Neural crest cell (in vitro differentiated cells): ENCODE data around the gene C2orf80. TPM values are rescaled to one million over a fixed set of nuclear protein-coding genes. Genes with fewer than 3 reads are reported as not detected.
"Not testable (repeated sequence)": the region's sequence is repeated elsewhere in the genome, so short reads cannot be mapped to it uniquely, and the experiment has no call there.

Source experiments
- DNase-seq: peaks from one replicate; pipeline ENCODE4 v3.0.0; 2021; ENCODE audit warnings: low read depth, mixed read lengths, low spot score
- H3K27ac Mint-ChIP-seq: one replicate; pipeline ENCODE4 v1.8.0; 2021; ENCODE audit warnings: mild to moderate bottlenecking, mixed read lengths; ENCODE audit not compliant: unreplicated experiment
- H3K27me3 Mint-ChIP-seq: 2 replicates; pipeline ENCODE4 v1.8.0; 2021; ENCODE audit warnings: low read depth, mild to moderate bottlenecking, mixed read lengths
- H3K36me3 Mint-ChIP-seq: 2 replicates; pipeline ENCODE4 v1.8.0; 2021; ENCODE audit warnings: low read depth, mild to moderate bottlenecking, mixed read lengths
- H3K4me1 Mint-ChIP-seq: 2 replicates; pipeline ENCODE4 v1.8.0; 2021; ENCODE audit warnings: mixed read lengths
- H3K4me3 Mint-ChIP-seq: one replicate; pipeline ENCODE4 v1.8.0; 2021; ENCODE audit warnings: mild to moderate bottlenecking, mixed read lengths
- H3K9me3 Mint-ChIP-seq: 2 replicates; pipeline ENCODE4 v1.8.0; 2021; ENCODE audit warnings: mixed read lengths
- total RNA-seq: library from RNA; stranded (reverse); gene quantifications from 2 replicates; pipeline ENCODE4 v1.2.1, GENCODE V29; 2021
- TF ChIP-seq, protein P1 (sequence below): fragments of 200-600 bp; sonication (generic); conservative IDR thresholded peaks from 2 replicates; pipeline ENCODE4 v1.5.0; 2021; ENCODE audit warnings: antibody characterized with exemption, mild to moderate bottlenecking

The C2orf80 gene
- total RNA-seq, 1 donor from 2014 or later, result 1.0 TPM

DNA sequence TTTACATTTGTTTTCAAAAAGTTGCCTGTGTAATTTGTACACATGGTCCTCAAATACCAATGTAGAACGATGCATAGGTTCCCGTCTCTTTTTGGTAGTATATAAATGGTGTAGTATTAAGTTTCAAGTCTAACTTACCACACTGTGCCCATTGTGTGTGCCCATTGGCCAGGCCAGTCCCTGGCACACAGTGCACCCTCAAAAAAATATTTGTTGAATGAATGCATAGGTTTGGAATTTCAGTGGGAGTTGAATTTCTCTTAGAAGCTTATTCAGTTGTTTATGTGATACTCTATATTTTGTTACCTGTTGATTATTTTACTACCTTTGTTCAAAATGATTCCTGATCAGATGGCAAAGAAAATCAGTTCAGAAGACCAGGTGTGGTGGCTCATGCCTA lies 35.0 kb upstream of the C2orf80 start:
- Mint-ChIP-seq H3K4me1 (no peaks in the 10 kb centered on the region), H3K27me3 (no peaks in the 10 kb centered on the region), H3K27ac (no peak overlapping the region), H3K9me3 (peaks cover 2% of the 10 kb centered on the region), H3K36me3 (no peaks in the 10 kb centered on the region), H3K4me3 (no peak overlapping the region)
- TF ChIP-seq, protein P1, sequence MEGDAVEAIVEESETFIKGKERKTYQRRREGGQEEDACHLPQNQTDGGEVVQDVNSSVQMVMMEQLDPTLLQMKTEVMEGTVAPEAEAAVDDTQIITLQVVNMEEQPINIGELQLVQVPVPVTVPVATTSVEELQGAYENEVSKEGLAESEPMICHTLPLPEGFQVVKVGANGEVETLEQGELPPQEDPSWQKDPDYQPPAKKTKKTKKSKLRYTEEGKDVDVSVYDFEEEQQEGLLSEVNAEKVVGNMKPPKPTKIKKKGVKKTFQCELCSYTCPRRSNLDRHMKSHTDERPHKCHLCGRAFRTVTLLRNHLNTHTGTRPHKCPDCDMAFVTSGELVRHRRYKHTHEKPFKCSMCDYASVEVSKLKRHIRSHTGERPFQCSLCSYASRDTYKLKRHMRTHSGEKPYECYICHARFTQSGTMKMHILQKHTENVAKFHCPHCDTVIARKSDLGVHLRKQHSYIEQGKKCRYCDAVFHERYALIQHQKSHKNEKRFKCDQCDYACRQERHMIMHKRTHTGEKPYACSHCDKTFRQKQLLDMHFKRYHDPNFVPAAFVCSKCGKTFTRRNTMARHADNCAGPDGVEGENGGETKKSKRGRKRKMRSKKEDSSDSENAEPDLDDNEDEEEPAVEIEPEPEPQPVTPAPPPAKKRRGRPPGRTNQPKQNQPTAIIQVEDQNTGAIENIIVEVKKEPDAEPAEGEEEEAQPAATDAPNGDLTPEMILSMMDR, result no peak
- DNase-seq, result no peak

DNA sequence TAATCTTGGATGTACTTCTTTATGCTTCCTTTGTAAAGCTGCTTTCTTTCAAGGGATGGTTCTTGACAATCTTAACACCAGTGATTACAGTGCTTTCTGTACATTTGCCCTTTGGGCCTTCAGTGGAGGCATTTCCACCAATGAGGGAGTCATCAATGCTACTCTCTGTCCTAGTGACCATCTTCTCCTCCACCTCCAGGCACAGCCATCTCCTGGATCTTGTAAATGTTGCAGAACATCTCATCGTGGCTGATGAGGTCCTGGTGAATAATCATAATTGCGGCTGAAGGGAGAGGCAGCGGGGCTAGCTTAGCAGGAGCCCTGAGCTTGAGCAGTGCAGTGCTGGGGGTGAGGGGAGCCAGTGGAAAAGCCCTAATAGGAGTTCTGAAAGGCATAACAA lies 32.5 kb upstream of the C2orf80 start:
- no peaks in the 10 kb centered on the region for H3K36me3 Mint-ChIP-seq
- H3K27ac Mint-ChIP-seq, result no peak overlapping the region
- no peak for DNase-seq
- H3K4me1 Mint-ChIP-seq, result no peaks in the 10 kb centered on the region
- TF ChIP-seq, protein P1, result no peak
- no peaks in the 10 kb centered on the region for H3K27me3 Mint-ChIP-seq
- peaks cover 5% of the 10 kb centered on the region for H3K9me3 Mint-ChIP-seq
- H3K4me3 Mint-ChIP-seq, result no peak overlapping the region

DNA sequence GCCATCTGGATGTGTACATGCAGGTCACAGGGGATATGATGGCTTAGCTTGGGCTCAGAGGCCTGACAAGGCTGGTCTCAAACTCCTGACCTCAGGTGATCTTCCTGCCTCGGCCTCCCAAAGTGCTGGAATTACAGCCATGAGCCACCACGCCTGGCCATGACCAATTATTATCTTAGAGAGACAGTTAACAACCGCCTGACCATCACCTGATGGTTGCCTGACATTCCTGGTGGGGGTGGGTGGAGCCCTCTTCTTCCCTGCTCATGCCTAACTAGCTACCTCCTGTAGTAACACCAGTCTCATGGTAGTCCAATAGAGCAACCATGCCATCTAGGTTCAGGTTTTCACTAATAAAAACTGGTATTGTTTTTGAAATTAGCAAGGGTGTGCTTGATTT lies 32.0 kb upstream of the C2orf80 start:
- H3K9me3 Mint-ChIP-seq, H3K4me3 Mint-ChIP-seq, H3K27me3 Mint-ChIP-seq, H3K36me3 Mint-ChIP-seq, DNase-seq, H3K4me1 Mint-ChIP-seq, H3K27ac Mint-ChIP-seq: not testable (repeated sequence)

DNA sequence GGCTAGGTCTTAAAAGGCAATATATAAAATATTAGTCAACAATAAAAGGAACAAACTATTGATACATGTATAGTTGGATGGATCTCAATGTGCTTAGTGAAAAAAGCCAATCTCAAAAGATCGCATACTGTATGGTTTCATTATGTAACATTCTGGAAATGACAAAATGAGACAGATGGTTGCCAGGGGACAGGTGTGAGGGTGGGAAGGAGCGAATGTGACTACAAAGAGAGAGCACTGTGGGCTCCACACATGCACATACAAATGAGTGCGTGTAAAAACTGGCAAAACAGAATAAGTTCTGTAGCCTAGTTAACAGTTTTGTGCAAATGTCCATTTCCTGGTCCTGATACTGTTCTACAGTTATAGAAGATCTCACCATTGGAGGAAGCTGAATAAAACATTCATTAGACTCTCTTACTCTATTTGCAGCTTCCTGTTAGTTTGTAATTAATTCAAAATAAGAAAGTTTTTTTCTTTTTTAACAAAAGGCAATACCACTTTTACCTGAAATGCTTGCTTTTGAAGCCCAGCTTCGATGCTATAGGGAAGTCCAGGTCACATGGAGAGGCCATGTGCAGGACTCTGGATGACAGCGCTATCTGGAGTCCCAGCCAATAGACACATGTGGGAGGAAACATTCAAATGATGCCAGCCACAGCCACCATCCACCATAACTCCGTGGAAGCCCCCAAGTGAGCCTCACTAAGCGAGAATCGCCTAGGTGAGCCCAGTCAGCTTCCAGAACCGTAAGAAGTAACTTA lies 21.0 kb upstream of the C2orf80 start:
- Mint-ChIP-seq H3K27ac (no peak overlapping the region), H3K36me3 (no peaks in the 10 kb centered on the region), H3K9me3 (no peaks in the 10 kb centered on the region), H3K27me3 (no peaks in the 10 kb centered on the region), H3K4me1 (no peaks in the 10 kb centered on the region), H3K4me3 (no peak overlapping the region)
- no peak for DNase-seq
- TF ChIP-seq, protein P1, result no peak

DNA sequence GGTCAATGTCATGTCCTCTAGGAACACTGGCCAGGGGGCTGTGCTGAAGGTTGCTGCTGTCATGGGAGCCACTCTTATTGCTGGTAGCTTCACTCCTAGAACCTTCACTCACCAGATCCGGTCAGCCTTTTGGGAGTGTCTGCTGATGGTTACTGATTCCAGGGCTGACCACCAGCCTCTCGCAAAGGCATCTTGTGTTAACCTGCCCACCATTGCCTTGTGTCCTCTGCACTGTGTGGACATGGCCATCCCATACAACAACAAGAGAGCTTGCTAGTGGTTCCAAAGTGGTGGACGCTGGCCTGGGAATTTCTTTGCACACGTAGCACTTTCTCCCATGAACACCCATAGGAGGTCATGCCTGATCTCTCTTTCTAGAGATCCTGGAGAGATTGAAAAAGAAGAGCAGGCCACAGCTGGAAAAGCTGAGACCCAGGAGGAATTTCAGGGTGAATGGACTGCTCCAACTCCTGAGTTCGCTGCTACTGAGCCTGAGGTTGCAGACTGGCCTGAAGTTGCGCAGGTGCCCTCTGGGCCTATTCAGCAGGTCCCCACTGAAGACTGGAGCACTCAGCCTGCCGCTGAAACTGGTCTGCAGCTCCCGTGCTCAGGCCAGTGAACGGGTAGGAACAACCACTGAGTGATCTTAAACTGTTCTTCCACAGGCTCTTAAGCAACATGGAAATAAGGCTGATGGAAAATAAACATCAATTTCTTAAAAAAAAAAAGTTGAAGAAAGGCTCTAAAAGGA lies 18.7 kb upstream of the C2orf80 start:
- Mint-ChIP-seq H3K9me3 (no peaks in the 10 kb centered on the region), H3K4me1 (peaks cover 4% of the 10 kb centered on the region), H3K27ac (no peak overlapping the region), H3K36me3 (no peaks in the 10 kb centered on the region), H3K4me3 (no peak overlapping the region), H3K27me3 (no peaks in the 10 kb centered on the region)
- DNase-seq, result no peak
- TF ChIP-seq, protein P1, result no peak

DNA sequence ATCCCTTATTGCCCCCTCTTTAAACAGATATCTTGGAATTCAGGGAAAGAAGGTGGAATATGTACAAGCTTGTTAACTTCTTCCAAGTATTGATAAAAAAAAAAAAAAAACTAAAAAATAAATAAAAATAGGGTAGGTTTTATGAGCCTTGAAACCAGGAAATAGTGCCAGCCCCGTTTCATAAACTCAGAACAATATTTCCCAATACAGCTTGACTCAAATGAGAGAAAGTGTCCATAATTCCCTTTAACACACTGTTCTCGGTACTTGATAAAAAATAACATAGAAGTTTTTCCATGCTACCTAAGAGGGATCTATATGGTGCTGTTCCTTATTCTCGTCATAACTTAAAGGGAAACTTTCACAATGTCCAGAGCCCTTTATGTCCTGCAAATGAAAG lies 17.9 kb upstream of the C2orf80 start:
- TF ChIP-seq, protein P1, result no peak
- H3K27ac Mint-ChIP-seq, result no peak overlapping the region
- H3K27me3 Mint-ChIP-seq, result no peaks in the 10 kb centered on the region
- H3K36me3 Mint-ChIP-seq, result no peaks in the 10 kb centered on the region
- H3K9me3 Mint-ChIP-seq, result no peaks in the 10 kb centered on the region
- no peak overlapping the region for H3K4me3 Mint-ChIP-seq
- peaks cover 4% of the 10 kb centered on the region for H3K4me1 Mint-ChIP-seq
- DNase-seq, result no peak
